GM12865 (cell line): ENCODE measurements around the gene FXN.
A peak's percentile ranks its signal among the peaks of the same experiment; 100 is the strongest.

ENCODE experiments used
- DNase-seq: peaks from one replicate; pipeline ENCODE4 v3.0.0; 2010; ENCODE audit warnings: low read depth
- H3K4me3 ChIP-seq: 2 replicates; pipeline ENCODE4 v1.5.1; 2011; ENCODE audit warnings: mild to moderate bottlenecking, low read depth, low read length, control low read depth
- TF ChIP-seq, protein P1 (sequence below): IDR thresholded peaks from 2 replicates; pipeline ENCODE4 v1.5.1; 2011; ENCODE audit warnings: low read length, control low read depth, low read depth, inconsistent platforms; ENCODE audit not compliant: insufficient read depth; ENCODE audit errors: missing control alignments

Gene FXN

DNA sequence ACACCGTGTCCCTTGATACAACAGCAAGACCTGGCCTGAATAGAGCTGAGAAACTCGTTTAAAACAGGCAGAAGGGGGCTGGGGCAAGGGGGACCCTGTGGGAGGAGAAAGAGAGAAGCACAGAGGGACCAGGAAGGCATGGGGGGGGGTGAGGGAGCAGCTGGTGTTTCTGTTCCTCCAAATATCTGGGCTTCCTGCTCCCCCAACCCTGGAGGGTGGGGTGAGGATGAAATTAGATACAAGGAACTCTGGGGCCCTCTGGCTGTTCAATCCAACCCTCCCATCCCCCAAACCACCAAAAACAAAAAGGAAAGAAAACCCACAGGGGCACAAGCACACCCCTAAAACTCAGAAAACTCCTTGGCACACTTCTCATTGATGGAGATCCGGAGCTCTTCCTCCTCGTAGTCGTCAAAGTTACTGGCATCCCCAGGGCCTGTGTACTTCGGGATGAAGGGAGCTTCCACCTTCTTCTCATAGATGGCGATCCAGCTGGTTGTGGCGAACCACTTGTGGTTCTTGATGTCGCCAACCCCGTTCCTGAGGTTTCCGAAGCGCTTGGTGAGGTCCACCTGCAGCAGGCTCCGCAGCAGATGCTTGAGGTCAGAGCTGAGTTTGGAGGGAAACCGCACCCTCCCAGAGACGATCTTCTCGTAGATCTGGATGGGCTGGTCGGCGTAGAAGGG, 22.7 kb upstream of the FXN start:
- TF ChIP-seq, protein P1, sequence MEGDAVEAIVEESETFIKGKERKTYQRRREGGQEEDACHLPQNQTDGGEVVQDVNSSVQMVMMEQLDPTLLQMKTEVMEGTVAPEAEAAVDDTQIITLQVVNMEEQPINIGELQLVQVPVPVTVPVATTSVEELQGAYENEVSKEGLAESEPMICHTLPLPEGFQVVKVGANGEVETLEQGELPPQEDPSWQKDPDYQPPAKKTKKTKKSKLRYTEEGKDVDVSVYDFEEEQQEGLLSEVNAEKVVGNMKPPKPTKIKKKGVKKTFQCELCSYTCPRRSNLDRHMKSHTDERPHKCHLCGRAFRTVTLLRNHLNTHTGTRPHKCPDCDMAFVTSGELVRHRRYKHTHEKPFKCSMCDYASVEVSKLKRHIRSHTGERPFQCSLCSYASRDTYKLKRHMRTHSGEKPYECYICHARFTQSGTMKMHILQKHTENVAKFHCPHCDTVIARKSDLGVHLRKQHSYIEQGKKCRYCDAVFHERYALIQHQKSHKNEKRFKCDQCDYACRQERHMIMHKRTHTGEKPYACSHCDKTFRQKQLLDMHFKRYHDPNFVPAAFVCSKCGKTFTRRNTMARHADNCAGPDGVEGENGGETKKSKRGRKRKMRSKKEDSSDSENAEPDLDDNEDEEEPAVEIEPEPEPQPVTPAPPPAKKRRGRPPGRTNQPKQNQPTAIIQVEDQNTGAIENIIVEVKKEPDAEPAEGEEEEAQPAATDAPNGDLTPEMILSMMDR: no peak
- no peak overlapping the region for H3K4me3 ChIP-seq
- DNase-seq: peak; percentile 41

- H3K4me3 ChIP-seq: no peak overlapping the region
- TF ChIP-seq, protein P1: no peak
- no peak for DNase-seq
Measured at GRCh38 chr9:69013382-69013727, 22.2 kb upstream of the FXN start.

DNA sequence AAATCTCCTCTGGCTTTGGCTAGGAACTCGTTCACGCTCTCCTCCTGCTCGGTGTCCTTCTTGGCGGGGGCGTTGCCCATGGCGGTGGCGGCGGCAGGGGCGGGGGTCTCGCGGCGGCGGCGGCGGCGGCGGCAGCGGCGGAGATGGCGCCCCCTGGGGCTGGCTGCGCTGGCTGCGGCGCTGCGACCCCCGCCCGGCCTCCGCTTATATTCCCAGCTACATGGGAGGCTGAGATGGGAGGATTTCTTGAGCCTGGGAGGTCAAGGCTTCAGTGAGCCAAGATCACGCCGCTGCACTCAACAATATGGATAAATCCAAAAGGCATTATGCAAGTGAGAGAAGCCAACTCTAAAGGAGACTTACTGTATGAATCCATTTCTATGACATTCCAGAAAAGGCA, 21.5 kb upstream of the FXN start, which contains the start of gene PRKACG:
Gene PRKACG (minus strand): TSS at position 101 of the 400 bp plus-strand sequence. CDS start 21 bp downstream, at position 80.
- no peak for DNase-seq
- TF ChIP-seq, protein P1: no peak
- H3K4me3 ChIP-seq: no peak within 1 kb of the TSS

DNA sequence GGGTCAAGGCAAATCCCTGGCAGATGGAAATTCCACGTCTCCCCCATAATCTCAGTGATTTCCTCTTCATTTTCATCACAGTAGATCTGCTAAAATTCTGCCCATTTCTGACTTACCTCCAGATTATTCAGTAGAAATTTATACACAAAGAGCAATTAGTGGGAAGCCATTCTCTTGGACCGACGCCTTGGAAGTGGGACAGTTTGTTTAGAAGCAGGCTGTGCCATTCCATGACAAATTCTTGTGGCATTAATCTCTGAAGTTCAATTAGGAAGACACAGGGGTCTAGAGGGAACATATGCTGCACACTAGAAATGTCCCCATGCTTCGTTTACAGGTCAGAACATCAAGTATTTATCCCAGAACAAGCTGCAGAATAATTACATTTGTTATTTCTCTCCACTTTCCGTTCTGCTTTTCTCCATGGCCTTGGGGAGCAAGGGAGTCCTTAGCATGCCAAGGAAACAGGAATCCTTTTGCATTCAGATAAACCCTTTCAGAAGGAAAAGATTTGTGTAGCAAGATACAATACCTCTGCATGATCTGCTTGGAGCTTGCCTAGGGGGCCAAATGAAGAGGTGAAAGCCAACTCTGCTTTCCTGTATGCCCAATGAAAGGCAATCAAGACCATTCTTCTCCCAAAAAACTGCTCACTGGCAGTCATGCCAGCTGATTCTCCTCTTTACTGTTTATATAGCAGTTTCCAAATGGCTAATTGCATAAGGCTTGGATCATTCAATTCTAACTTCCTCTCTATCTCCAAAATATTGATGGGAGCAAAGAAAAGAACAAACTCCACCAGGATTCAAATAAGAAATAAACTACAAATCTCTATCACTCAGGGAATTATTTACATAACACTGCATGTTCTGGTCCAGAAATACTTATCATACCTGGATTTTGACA, 19.1 kb upstream of the FXN start:
- TF ChIP-seq, protein P1: no peak
- no peak for DNase-seq
- H3K4me3 ChIP-seq: no peak overlapping the region

GRCh38 chr9:69018737-69019136, 16.8 kb upstream of the FXN start:
- TF ChIP-seq, protein P1: peak; percentile 4
- no peak for DNase-seq

DNA sequence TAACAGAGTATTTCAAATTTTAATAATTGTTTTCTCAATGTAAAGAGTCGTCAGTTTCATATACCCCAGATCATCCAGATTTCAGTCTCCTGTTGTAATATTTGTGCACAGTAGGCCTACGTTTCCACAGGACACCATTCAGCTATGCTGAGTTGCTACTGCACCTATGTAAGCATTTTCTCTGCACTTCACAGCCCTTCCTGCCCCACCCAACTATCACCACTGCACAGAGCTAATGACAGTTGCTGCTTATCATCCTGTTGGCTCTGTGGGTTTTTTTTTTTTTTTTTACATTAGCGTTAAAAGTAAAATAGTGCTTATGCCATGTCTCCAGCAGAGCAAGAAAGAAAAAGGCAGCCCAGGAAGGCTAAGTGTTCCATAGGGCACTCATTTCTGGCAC, 15.7 kb upstream of the FXN start:
- H3K4me3 ChIP-seq: no peak overlapping the region
- TF ChIP-seq, protein P1: no peak
- DNase-seq: peak; percentile 28

More at GRCh38 chr9:69018737-69019136, 16.8 kb upstream of the FXN start:
- H3K4me3 ChIP-seq: no peak overlapping the region
